Bronchial epithelial cell (primary cell): ENCODE data around the gene MDM1. TPM values are rescaled to one million over a fixed set of nuclear protein-coding genes. Genes with fewer than 3 reads are reported as not detected.

Experiments used
- DNase-seq: peaks from one replicate; pipeline ENCODE4 v3.0.0-alpha.2; 2010; ENCODE audit warnings: low read depth
- FAIRE-seq: peaks from 2 replicates; lab custom pipeline; 2011; peaks lifted over from hg19 to GRCh38; lab: Jason Lieb, UNC
- H3K27me3 ChIP-seq: 2 replicates; pipeline ENCODE4 v1.5.1; 2011; ENCODE audit warnings: low read length; ENCODE audit not compliant: control insufficient read depth, insufficient read depth
- H3K36me3 ChIP-seq: 2 replicates; pipeline ENCODE4 v1.5.1; 2011; ENCODE audit warnings: low read length; ENCODE audit not compliant: control insufficient read depth, insufficient read depth
- H3K4me3 ChIP-seq: 2 replicates; pipeline ENCODE4 v1.5.1; 2011; ENCODE audit warnings: mild to moderate bottlenecking, low read depth, low read length, control low read depth
- CTCF ChIP-seq: IDR thresholded peaks from 2 replicates; pipeline ENCODE4 v1.5.1; 2011; ENCODE audit warnings: mild to moderate bottlenecking, moderate library complexity, low read length, control low read depth, inconsistent platforms; ENCODE audit not compliant: insufficient read depth, severe bottlenecking
- total RNA-seq: library from RNA; depleted of rRNA; stranded (reverse); fragments of >200 nt; gene quantifications from 2 replicates; pipeline ENCODE4 v1.2.1, GENCODE V29; 2014

Gene MDM1
- total RNA-seq, 1 donor from 2014 or later = 5.8 TPM

GRCh38 chr12:68375756-68376695, 43.9 kb upstream of the MDM1 start:
- Histone ChIP-seq H3K27me3 (no peaks in the 10 kb centered on the region), H3K36me3 (no peaks in the 10 kb centered on the region), H3K4me3 (no peak overlapping the region)
- no peak for DNase-seq
- FAIRE-seq = no peak
- TF ChIP-seq CTCF = no peak

GRCh38 chr12:68374307-68374982, 42.3 kb upstream of the MDM1 start:
- no peak for FAIRE-seq
- DNase-seq = peak; percentile 89

GRCh38 chr12:68370667-68371066, 38.5 kb upstream of the MDM1 start:
- H3K27me3 ChIP-seq = no peaks in the 10 kb centered on the region
- no peak overlapping the region for H3K4me3 ChIP-seq
- no peaks in the 10 kb centered on the region for H3K36me3 ChIP-seq
- no peak for DNase-seq
- FAIRE-seq = no peak
- TF ChIP-seq CTCF = no peak

More at GRCh38 chr12:68374307-68374982, 42.3 kb upstream of the MDM1 start:
- TF ChIP-seq CTCF = no peak
- H3K4me3 ChIP-seq = no peak overlapping the region
- H3K36me3 ChIP-seq = no peaks in the 10 kb centered on the region
- no peaks in the 10 kb centered on the region for H3K27me3 ChIP-seq

GRCh38 chr12:68370006-68370590, 37.9 kb upstream of the MDM1 start:
- FAIRE-seq (no peak), DNase-seq (no peak)
- no peaks in the 10 kb centered on the region for H3K27me3 ChIP-seq
- no peak overlapping the region for H3K4me3 ChIP-seq
- TF ChIP-seq CTCF = no peak
- H3K36me3 ChIP-seq = no peaks in the 10 kb centered on the region

- FAIRE-seq = no peak
- H3K27me3 ChIP-seq = no peaks in the 10 kb centered on the region
- no peak overlapping the region for H3K4me3 ChIP-seq
- no peaks in the 10 kb centered on the region for H3K36me3 ChIP-seq
- TF ChIP-seq CTCF = no peak
- DNase-seq = no peak
These were observed 36.2 kb upstream of the MDM1 start for GRCh38 chr12:68368327-68368726.
